Measurements from ENCODE around the gene NRF1.

NRF1 gene

DNA sequence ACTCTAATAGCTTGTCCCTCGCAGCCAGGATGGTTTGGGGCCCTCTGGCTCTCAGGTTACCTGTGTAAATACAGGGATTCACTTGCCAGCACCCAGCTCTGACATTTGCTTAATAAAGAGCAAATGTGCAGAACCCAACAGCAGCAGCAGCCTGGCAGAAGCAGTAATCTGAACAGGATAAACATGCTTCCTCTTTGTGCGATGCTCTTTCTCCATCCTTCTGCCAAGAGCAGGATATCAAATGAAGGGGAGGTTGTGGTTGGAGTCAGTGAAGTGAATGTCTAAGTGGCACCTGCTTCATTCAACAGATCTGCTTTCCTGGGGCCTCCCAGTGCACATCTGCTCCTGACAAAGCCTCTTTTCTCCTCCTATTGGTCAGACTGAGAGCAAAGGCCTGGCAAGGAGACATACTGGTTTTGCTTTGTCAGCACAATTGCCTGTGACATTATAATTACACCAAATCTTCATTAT is 130.3 kb downstream of the NRF1 start:
- DNase-seq: no peak

DNA sequence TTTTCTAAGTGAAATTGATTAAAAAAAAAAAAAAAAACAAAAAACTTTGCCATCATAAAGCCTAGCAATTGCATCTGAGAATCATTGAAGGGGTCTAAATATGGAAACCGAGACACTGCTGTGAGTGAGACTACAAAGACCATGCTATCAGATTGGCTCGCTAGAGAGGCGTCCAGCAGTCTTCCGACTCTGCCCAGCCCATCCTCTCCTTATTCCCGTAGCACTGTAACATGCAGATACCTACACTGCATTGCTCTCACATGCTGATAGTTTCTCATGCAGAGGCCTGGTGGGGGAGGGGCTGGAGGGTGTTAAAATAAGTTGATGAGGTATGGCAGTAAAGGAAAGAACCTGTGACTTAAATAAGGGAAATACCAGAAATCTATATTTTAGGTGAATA is 130.7 kb downstream of the NRF1 start:
- no peak for DNase-seq

DNA sequence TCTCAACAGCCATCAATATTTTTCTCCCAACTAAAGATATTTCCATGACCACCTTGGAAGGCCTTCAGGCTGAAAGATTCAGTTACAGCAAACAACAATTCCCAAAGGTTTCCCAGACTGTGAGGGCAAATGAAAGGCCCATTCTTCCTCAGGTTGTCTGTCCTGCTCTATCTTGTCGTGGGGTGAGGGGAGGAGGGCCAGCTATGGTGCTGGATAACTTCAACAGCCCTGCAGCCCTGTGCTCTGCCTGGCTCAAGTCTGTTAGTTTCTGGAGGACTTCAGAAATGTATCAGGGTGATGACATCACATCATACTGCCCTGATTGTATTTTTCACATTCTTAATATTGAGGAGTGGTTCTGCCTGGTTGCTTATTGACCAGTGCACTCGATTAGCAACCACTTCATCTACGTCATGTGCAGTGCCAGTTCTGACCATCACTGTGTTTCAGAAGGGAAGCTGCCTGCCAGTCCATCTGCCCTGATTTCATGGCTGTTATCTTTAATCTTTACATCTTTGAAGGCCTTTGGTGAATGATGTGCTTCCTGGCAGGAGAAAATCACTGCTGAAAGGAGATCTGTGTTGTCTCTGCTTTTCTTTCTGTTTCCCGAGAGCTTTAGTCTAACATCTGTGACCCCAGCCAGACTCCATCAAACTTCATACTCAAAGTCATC is 135.5 kb downstream of the NRF1 start:
- no peak for DNase-seq

DNA sequence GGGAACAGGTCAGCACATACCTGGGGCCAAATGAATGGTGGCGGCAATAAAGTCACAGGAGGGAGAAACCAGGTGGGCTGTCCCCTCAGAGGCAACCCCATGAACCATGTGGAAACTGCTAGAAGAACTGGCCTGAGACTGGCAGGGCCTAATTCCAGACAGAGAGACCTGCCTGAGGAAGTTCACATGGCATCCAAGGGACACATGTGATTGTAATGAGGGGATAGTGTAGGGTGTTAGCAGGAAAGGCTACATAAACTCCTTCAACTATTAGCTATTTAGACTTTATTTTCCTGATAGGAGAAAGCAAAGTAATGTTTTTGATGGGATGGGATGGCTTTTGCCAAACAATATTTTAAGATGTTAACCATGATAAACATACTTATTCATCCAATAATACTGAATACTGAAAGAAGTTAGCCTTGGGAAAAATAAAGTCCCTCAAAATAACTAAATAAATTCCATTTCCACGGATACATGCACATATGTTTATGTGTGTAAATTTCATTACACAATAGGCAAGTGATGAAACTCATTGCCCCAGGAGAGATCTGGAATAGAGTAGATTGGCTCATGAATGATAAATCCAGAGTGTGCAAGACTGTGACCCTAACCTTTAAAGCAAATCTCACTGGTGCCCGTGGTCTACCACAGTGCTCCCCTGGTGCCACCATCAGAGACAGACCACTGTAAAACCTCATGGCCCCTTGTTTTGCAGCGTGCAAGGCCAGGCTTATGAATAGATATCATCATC is 137.0 kb downstream of the NRF1 start:
- no peak for DNase-seq

DNA sequence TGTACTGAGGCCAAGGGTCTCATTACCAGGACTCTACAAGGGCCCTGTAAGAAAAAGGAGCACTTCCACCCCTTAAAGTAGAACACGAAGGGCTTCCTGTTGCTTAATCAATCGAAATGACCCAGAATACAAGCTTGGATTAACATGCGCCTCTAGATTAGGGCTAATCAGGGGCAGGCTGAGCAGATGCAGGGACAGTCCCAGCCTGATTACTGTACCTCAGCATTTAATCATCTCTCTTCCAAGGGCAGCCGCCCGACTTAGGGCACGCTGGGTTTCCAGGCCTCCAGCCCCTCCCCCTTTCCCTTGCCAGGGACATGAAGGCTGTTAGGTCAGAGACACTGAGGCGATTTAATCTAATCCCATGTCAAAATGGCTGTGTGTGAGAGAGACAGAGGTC is 138.6 kb downstream of the NRF1 start:
- DNase-seq: no peak

DNA sequence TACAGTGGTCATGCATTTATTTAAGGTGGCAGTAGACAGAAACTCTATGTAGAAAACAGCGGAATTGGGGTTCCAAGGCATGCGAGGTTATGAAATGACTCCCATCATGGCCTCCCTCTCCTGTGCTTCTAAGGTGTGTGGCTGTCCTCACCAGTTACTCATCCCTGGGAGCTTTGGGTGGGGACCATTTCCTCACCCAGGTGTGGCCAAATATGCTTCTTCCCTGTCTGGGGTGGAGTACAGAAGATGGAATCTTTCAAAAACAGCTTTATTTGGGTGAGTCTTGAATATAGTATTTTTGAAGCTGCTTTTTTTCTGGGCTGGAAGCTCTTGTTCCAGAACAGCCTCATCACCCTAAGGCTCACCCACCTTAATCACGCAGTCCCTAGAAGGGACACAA is 139.0 kb downstream of the NRF1 start:
- no peak for DNase-seq

DNA sequence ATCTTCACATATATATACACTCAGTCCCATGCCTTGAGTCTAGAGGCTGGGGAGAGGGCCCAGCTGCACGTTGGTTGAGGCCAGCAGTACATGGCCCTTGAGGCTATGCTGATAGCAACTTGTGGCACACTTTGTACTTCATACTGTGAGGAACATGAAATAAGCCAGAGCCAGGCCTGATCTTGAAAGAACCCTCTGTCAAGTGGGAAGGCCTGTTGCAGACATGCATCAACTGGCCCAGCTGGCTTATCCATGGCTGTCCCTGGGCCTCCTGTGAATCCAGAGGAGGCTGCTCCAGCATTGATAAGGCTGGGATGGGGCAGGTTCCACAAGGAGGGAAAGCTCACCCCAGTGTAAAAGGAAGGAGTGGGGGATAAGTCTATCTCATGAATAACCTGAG is 140.4 kb downstream of the NRF1 start:
- DNase-seq: no peak

DNA sequence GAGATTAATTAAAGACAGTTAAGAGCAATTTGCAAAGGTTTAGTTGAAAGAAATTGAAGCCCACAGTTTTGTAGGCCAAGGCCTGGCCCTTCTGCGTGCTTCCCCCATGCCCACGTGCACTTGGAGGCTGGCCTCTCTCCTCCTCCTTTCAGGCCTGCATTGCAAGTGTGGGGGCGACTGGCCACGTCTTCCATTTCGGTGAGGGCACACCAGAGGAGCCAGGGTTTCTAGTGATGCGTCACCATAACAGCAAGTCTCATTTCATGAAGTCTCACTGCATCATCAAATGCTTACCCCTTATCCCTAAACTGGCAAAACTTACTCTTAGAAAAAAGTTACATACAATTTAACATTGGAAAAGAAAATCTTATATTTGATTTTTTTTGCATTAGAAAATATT is 141.2 kb downstream of the NRF1 start:
- no peak for DNase-seq

DNA sequence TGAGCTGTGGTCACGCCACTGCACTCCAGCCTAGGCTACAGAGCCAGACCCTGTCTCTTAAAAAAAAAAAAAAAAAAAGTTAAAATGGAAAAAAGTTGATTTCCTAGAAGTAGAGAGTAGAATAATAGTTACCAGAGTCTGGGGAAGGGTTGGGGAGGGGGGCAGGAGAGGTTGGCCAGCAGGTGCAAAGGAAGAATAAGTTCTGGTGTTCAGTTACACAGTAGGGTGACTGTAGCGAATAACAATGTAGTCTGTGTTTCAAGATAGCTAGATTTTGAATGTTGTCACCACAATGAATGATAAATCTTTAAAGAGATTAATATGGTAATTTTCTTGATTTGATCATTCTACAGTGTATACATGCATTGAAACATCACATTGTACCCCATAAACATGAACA is 142.9 kb downstream of the NRF1 start:
- no peak for DNase-seq

DNA sequence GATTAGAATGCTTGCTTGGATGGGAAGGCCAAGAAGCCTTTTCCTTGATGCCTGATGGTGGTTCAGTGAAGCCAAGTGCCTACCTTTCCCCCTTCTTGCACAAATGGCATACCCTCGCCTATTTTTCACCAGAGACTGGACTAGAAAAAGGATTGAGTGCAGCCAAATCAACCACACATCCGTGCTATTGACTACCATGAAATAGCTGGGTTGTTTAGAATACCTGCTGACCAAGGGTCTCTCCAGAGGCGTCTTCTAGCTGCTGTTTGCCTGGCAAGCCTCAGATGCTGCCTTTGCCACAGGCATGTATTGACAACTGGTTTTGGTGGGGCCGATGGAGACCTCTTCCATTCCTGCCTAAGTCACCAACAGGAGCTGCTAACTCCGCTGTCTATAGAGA is 146.5 kb downstream of the NRF1 start:
- DNase-seq: no peak

DNA sequence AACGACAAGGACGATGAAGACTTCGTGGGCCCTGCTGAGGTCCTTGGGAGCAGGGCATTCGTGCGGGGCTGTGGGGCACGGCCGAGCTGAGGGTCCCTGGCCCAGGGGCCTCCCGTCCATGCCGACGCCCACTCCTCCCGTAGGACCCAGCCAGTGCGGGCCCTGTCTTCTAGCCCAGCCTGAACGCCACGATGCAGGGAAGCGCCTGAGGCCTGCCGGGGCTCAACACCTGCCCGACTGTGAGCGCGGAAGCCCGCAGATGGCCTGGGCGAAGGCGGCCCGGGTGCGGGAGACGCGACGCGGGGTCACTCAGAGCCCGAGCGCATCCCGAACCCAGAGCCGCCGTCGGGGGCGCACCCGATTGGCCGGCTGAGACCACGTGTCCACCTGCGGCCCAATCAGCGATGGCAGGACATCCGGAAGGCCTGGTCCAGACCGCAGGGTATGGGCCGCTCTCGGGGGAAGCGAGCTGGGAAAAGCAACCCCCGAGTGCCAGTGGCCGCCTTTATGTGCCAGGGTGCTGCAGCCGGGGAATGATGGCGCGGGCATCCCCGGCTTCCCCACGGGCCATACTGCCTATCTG is 151.0 kb downstream of the NRF1 start:
- DNase-seq: no peak

DNA sequence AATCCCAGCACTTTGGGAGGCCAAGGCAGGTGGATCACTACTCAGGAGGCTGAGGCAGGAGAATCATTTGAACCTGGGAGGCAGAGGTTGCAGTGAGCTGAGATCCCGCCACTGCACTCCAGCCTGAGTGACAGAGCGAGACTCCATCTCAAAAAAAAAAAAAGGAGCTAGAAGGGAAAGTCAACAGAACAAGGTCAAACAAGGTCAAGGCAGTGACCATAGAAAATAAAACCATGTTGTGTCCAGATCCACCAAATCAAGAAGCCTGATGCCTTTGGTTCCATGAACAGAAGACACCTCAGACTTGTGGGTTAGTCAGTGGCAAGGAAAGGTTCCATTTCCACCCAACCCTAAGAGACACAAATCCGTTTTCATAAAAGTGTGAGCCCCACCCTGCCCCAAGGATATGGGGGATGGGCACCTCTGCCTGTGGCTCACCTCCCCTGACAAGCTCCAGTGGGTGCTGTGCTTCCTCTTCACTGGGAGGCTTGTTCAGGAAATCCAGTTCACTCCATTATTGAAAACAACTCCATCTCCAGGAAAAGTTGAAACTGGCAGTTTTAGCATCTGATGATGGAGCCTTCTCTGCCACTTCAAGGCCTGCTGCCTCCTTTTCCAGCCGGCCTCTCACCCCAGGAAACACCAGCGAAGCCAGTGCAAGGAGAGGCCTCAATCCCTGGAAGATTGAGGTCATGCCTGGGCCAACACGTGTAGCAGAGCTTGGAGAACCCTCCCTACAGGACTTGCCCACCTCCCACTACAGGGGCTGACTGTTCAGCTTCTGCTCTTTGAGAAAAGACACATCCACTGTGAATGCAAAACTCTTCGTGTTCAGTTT is 152.9 kb downstream of the NRF1 start:
- no peak for DNase-seq

DNA sequence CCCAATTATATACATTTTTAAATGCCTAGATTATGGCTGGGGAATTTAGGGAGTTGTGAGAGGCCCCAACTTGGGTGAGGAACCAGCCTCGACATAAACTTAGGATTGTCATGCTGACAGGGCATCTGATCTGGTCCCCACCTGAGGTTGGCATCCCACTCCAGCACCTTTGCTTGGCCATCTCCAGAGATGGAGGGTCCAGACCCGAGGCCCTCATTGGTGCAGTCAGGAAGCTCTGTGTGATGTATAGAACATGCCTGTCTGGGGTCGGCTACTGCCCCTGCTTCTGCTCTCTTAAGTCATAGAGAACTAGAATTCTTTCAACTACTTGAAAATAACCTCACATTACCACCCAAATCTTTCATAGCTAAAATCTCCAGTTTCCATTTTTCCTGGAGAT is 153.8 kb downstream of the NRF1 start:
- no peak for DNase-seq

DNA sequence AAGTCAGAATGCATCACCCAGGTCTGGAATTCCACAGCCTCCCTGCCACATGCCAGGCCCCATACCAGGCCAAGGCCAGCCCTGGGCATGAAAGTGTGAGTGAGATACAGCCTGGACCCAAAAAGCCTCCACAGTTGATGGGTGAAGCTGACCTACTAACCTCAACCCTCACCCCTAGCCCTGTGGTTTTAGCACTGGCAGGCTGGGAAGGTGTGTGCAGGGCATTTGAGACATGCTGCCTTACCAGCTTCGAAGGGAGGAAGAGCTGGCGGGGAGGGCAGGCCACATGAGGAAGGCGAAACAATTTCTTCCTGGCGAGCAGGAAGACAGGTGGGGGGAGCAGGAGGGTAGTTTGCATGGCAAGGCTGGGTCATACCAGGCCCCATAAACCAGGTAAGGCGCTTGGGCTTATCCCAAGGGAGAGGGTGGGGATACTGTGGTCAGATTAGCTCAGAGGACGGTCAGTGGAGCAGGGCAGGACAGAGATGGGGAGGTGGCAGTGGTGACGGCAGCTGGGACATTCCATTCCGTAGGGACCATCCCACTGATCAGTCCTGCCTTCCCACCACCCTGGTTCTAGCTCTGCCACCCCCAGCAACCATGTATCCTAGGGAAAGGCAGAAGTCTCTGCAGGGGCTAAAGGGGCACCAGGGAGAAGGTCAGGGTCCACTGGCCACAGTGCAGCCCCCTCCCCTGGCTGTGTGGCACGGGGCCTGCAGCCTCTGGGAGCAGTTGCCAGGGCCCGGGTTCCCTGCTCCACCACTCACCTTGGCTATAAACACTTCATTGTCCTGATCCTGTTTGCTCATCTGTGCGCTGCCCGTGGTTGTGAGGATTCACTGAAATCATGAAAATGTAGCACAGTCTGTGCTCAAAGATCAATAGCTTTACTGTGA is 155.8 kb downstream of the NRF1 start:
- DNase-seq: no peak

DNA sequence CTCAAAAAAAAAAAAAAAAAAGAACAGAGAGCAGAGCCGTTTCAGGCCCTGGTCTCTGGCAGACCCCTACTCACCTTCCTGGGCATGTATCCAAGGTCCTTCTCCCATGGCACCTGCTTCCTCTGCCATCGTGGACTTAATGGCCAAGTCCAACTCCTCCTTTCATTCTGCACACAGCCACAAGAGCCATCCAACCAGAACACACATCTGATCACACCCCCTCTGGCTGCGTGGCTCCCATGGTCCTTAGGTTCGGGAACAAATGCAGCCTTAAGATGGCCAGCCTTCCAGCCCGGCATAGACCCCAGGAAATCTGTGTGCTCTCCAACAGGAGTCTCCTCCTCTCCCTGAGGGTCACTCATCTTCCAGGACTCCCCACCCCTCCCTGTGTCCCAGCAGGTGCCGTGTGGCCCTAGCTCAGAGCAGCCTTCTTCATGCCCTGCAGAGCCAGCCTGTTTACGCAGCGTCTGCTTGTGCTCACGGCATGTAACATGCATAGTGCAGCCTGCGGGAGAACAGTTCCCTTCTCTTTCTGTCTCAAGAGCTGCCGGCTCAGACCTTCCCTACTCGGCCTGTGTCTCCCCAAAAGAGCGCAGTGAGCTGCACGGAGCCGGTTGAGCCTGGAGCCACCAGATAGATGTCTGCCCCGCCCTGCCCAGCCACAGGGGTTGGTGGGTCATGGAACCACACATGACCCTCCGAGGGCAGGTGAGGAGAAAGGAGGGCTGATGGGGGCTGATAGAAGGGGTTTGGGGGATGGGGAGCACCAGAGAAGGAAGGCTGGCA is 157.3 kb downstream of the NRF1 start:
- DNase-seq: no peak

DNA sequence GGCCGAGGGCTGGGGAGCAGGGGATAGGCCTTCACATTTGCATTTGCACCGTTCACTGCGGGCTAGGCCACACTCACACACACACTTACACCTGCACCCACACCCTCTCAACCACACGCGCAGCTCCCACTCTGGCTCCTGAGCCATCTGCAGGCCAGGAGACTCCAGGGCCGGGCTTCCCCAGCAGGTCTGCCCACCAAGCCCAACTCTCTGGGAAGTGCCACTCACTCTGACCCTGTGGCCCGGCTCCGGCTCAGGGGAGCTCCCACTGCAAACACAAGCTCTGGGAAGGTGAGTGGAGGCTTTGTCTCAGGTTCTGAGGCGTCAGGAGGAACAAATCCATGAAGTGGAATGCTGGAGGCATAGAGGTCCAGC is 157.9 kb downstream of the NRF1 start:
- no peak for DNase-seq

DNA sequence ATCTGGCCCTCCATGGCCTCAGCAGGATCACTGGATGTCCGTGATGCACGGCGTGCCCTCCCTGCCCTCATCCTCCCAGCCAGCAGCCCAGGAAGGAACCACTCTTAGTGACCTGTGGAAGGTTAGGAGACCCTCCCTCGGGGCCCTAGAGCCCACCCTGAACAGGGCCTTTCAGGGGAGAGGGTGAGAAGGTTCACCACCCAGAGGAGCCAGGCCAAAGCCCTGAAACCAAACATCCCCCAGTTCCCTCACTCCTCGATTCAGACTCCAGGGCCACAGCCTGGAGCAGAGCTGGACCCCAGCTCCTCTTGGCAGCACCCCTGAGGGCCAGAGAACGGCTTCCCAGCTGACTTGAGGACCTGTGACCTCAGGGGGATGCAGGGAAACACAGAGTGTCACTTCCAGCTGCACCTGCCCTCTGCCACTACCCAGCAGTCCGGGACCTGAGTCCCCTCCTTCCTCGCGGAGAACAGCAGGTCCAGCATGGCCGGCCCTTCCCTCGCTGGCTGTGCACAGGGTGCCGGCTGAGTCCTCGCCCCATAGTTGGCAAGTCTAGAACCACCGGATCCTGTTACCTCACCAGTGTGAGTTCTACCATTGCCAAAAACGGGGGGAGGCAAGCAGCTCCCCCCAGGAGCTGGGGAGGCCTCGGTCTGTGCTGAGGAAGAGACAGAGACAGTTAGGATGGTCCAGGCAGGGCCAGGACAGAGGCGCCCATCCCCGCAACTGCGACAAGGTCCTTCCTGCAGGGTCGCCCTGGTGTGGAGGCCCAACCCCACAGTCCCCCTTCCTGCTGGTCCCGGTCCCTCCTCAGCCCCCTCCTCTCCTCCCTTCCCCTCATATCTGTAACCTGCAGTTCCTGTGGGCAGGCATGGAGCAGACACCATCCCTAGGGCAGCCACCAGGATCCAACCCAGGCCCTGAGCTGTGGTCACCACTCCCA is 158.6 kb downstream of the NRF1 start:
- no peak for DNase-seq

DNA sequence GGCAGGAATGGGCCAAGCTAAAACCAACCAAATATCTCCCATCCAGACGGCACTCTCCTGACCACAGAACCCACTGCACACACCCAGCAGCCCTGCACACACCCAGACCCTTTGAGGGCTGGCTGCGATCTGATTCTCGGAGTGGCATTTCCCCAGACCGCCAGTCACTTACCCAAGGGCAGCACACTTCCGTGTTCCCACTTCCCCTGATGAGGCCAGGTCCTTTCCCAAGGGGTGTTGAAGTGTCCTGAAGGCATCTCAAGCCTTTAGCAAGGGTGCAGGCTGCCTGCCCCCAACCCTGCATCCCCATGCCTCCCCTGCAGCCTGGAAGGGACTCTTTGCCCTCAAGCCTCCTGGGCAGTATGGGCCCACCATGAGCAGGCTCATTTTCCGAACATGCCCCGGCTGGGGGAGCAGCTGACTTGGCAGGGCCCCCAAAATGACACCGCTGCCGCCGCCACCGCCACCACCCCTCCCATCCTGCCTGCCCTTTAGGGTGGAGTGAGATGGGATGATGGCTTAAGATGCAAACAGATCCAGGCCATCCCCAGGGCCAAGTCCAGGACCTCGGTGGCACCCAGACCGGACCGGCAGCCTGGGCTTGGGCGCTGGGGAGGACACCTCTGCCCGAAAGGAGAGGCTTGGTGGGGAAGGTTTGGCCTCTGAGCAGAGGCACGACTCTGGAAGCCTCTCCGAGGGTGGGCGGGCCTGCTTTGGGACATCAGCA is 159.8 kb downstream of the NRF1 start:
- DNase-seq: no peak

DNA sequence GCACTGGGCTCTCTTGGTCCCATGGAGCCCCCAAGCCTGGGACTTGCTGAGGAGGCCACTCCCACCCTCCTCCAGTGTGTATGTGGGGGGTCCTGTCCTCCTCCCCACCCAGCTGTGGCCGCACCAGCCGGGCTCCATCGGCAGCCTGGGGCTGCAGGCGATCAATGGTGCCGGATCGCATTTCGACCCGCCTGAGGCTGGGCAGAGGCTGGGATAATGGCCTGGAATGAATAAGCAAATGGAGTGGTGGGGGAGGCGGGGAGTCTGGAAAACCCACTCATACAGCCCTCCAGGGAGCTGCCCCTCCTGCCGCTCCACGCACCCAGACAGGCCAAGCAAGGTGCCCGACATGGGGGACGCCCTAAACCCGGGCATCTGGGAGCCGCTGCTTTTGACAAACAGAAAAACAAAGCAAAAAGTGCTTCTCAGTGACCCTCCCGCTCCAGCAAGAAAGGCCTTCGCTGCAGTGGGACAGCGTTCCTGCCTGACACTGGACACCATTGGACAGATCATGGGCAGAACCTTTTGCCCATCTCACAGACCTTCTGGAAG is 160.5 kb downstream of the NRF1 start:
- no peak for DNase-seq
